OCI-LY3 (cell line): ENCODE data around the gene TOR1A.

Experiments
- EZH2phosphoT487 ChIP-seq: fragments of 200-600 bp; shearing (Covaris generic); IDR thresholded peaks from 2 replicates; pipeline ENCODE4 v1.6.1; 2018; ENCODE audit warnings: antibody characterized with exemption, mixed run types, low read depth
- TF ChIP-seq, protein P1 (sequence below): fragments of 200-600, 300-600 bp; sonication (generic); IDR thresholded peaks from 2 replicates; pipeline ENCODE4 v1.5.1; 2014; ENCODE audit warnings: antibody characterized with exemption, low read length, low read depth

DNA sequence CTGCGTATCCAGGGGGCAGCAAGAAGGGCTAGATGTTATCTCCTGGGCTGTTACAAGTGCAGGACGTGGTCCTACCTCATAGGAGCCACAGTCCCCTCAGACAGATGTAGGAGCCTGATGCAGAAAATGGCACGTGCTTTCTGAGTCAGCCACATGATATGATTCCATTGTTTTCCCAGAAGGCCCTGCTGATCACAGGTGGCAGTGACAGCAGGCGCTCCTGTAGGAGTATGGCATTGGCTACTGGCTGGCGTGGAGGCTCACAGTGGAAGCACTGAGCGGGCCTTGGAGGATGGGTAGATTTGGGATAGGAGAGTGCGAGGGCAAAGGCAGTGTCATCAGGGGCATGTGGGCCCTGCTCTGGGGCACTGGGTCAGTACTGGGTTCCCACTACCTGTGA, 33.3 kb upstream of the TOR1A start:
- TF ChIP-seq, protein P1, sequence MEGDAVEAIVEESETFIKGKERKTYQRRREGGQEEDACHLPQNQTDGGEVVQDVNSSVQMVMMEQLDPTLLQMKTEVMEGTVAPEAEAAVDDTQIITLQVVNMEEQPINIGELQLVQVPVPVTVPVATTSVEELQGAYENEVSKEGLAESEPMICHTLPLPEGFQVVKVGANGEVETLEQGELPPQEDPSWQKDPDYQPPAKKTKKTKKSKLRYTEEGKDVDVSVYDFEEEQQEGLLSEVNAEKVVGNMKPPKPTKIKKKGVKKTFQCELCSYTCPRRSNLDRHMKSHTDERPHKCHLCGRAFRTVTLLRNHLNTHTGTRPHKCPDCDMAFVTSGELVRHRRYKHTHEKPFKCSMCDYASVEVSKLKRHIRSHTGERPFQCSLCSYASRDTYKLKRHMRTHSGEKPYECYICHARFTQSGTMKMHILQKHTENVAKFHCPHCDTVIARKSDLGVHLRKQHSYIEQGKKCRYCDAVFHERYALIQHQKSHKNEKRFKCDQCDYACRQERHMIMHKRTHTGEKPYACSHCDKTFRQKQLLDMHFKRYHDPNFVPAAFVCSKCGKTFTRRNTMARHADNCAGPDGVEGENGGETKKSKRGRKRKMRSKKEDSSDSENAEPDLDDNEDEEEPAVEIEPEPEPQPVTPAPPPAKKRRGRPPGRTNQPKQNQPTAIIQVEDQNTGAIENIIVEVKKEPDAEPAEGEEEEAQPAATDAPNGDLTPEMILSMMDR: no peak
- TF ChIP-seq EZH2phosphoT487: no peak
